ENCODE data around the gene ADAMTS12. TPM values are rescaled to one million over a fixed set of nuclear protein-coding genes. Genes with fewer than 3 reads are reported as not detected.

ADAMTS12 gene
- total RNA-seq, 1 experiment from 2014 or later, result 0.15 TPM

DNA sequence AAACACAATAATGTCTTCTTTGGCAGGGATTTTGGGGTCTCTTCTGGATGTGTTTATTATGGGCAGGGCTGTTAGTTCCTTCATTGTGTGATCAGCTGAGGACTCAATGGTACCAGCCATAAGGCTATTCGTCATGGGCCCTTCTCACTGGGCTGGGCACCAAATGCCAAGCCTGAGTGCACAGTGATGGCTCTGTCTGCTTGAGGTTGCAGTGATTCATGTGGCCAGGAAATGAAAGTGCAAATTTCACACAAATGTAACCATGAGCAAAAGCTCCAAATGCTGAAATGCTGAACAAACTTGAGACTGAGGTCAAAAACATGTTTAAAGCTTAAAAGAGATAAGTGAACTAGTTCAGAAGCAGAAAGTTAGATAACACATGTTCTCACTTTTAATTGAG lies 260.0 kb downstream of the ADAMTS12 start:
- ChIA-PET POLR2A (no interaction called here), CTCF (interaction anchor here (0.5 kb wide), 1 partner anchor 303 kb away, joined by 6 read pairs; no protein-coding TSS in a partner anchor)
- no peak for ATAC-seq
- Histone ChIP-seq H3K36me3 (ENCODE audit: control insufficient read depth, insufficient read depth, low read length) (no peaks in the 10 kb centered on the region), H3K27ac (ENCODE audit: low read length) (no peak overlapping the region), H3K9me3 (ENCODE audit: control insufficient read depth, insufficient read depth, low read depth, low read length) (no peaks in the 10 kb centered on the region), H3K27me3 (ENCODE audit: control insufficient read depth, insufficient read depth, low read length) (no peaks in the 10 kb centered on the region; the same call in 1 of the 2 replicates), H3K4me1 (ENCODE audit: control insufficient read depth, insufficient read depth, low read length) (no peaks in the 10 kb centered on the region), H3K4me3 (ENCODE audit: low read depth in 2 of 2, low read length in 2 of 2) (no peak overlapping the region)
- intact Hi-C loops (cut with micrococcal nuclease; ENCODE audit: unreplicated experiment), result no loop called here
- in situ Hi-C loops (cut with HindIII; ENCODE audit: low pct_unique_long_range_greater_than_20kb, low sequenced_read_pairs), result no loop called here
- BruUV-seq (replicated peaks), result no TSS peak
- TF ChIP-seq, protein P1, sequence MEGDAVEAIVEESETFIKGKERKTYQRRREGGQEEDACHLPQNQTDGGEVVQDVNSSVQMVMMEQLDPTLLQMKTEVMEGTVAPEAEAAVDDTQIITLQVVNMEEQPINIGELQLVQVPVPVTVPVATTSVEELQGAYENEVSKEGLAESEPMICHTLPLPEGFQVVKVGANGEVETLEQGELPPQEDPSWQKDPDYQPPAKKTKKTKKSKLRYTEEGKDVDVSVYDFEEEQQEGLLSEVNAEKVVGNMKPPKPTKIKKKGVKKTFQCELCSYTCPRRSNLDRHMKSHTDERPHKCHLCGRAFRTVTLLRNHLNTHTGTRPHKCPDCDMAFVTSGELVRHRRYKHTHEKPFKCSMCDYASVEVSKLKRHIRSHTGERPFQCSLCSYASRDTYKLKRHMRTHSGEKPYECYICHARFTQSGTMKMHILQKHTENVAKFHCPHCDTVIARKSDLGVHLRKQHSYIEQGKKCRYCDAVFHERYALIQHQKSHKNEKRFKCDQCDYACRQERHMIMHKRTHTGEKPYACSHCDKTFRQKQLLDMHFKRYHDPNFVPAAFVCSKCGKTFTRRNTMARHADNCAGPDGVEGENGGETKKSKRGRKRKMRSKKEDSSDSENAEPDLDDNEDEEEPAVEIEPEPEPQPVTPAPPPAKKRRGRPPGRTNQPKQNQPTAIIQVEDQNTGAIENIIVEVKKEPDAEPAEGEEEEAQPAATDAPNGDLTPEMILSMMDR (IDR thresholded peaks at IDR 0.05), result no peak
- no peak for TF ChIP-seq SIN3A (IDR thresholded peaks at IDR 0.05; ENCODE audit: borderline replicate concordance, insufficient read depth, low read depth, low read length)
- TF ChIP-seq POLR2AphosphoS5 (IDR thresholded peaks at IDR 0.05; ENCODE audit: low read depth, low read length), result no peak
- TF ChIP-seq, protein P2, sequence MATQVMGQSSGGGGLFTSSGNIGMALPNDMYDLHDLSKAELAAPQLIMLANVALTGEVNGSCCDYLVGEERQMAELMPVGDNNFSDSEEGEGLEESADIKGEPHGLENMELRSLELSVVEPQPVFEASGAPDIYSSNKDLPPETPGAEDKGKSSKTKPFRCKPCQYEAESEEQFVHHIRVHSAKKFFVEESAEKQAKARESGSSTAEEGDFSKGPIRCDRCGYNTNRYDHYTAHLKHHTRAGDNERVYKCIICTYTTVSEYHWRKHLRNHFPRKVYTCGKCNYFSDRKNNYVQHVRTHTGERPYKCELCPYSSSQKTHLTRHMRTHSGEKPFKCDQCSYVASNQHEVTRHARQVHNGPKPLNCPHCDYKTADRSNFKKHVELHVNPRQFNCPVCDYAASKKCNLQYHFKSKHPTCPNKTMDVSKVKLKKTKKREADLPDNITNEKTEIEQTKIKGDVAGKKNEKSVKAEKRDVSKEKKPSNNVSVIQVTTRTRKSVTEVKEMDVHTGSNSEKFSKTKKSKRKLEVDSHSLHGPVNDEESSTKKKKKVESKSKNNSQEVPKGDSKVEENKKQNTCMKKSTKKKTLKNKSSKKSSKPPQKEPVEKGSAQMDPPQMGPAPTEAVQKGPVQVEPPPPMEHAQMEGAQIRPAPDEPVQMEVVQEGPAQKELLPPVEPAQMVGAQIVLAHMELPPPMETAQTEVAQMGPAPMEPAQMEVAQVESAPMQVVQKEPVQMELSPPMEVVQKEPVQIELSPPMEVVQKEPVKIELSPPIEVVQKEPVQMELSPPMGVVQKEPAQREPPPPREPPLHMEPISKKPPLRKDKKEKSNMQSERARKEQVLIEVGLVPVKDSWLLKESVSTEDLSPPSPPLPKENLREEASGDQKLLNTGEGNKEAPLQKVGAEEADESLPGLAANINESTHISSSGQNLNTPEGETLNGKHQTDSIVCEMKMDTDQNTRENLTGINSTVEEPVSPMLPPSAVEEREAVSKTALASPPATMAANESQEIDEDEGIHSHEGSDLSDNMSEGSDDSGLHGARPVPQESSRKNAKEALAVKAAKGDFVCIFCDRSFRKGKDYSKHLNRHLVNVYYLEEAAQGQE (IDR thresholded peaks at IDR 0.05; ENCODE audit: insufficient read depth in 1 of 2, low read depth in 2 of 2, low read length in 1 of 2), result no peak
- no peak for TF ChIP-seq TCF7L2 (IDR thresholded peaks at IDR 0.05; ENCODE audit: low read depth, low read length)
- DNase-seq (ENCODE audit: low read depth, low spot score), result no peak

DNA sequence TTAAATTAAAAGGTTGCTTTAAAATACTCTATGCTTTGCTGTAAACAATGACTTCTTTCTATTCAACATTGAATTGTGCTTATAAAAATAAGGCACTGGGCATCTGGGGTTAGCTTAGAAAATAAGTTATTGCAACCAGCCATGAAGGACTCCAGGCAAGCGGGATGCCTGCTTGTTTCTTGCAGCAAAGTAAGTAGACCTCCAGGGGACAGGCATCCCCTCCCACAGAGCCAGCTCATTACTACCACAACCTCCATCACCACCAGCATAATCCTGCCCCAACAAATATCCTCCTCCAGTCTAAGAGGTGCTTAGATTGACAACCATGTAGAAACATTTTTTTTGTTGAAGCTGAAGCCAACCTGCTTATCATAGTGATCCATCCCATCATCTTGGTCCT lies 260.7 kb downstream of the ADAMTS12 start:
- Histone ChIP-seq H3K4me1 (ENCODE audit: control insufficient read depth, insufficient read depth, low read length) (no peaks in the 10 kb centered on the region), H3K27ac (ENCODE audit: low read length) (no peak overlapping the region), H3K27me3 (ENCODE audit: control insufficient read depth, insufficient read depth, low read length) (no peaks in the 10 kb centered on the region; the same call in 1 of the 2 replicates), H3K9me3 (ENCODE audit: control insufficient read depth, insufficient read depth, low read depth, low read length) (no peaks in the 10 kb centered on the region), H3K4me3 (ENCODE audit: low read depth in 2 of 2, low read length in 2 of 2) (no peak overlapping the region), H3K36me3 (ENCODE audit: control insufficient read depth, insufficient read depth, low read length) (no peaks in the 10 kb centered on the region)
- BruUV-seq (replicated peaks), result no TSS peak
- intact Hi-C loops (cut with micrococcal nuclease; ENCODE audit: unreplicated experiment), result no loop called here
- in situ Hi-C loops (cut with HindIII; ENCODE audit: low pct_unique_long_range_greater_than_20kb, low sequenced_read_pairs), result no loop called here
- no peak for ATAC-seq
- ChIA-PET POLR2A (no interaction called here), CTCF (no interaction called here)
- no peak for DNase-seq (ENCODE audit: low read depth, low spot score)
- TF ChIP-seq, protein P1 (IDR thresholded peaks at IDR 0.05), result no peak
- no peak for TF ChIP-seq POLR2AphosphoS5 (IDR thresholded peaks at IDR 0.05; ENCODE audit: low read depth, low read length)
- no peak for TF ChIP-seq TCF7L2 (IDR thresholded peaks at IDR 0.05; ENCODE audit: low read depth, low read length)
- TF ChIP-seq SIN3A (IDR thresholded peaks at IDR 0.05; ENCODE audit: borderline replicate concordance, insufficient read depth, low read depth, low read length), result no peak
- TF ChIP-seq, protein P2 (IDR thresholded peaks at IDR 0.05; ENCODE audit: insufficient read depth in 1 of 2, low read depth in 2 of 2, low read length in 1 of 2), result no peak
